ENCODE data around the gene SRPK1. TPM values are rescaled to one million over a fixed set of nuclear protein-coding genes. Genes with fewer than 3 reads are reported as not detected.

SRPK1 gene
- total and polyA plus RNA-seq, 2 of the 13 experiments (the other 11 are each of a cell fraction or from before 2014, with no cell fraction given): 56.4 to 142 TPM

- TF ChIP-seq MLXIP (CRISPR knock-in tag; IDR thresholded peaks at IDR 0.05; ENCODE audit: borderline replicate concordance) (peak; percentile 69), HNRNPLL (IDR thresholded peaks at IDR 0.05; ENCODE audit: low read depth, low read length, poor library complexity, severe bottlenecking) (peak; percentile 68), ISX (CRISPR knock-in tag; conservative IDR thresholded peaks at IDR 0.05) (peak; percentile 85; the same call in 1 of the 2 replicates), ZNF652 (CRISPR knock-in tag; IDR thresholded peaks at IDR 0.05; ENCODE audit: borderline replicate concordance, low read depth) (peak; percentile 38; the same call in 1 of the 2 replicates), NFAT5 (CRISPR knock-in tag; IDR thresholded peaks at IDR 0.05) (peak; percentile 81; the same call in 1 of the 2 replicates), CHD4 (IDR thresholded peaks at IDR 0.05; ENCODE audit: borderline replicate concordance, low read length) (peak; percentile 84), ZSCAN25 (CRISPR knock-in tag; IDR thresholded peaks at IDR 0.05) (no peak), ARID4A (CRISPR knock-in tag; IDR thresholded peaks at IDR 0.05; ENCODE audit: borderline replicate concordance) (peak; percentile 91), GTF3A (CRISPR knock-in tag; conservative IDR thresholded peaks at IDR 0.05) (no peak), AKAP8 (CRISPR knock-in tag; IDR thresholded peaks at IDR 0.05) (peak; percentile 69; the same call in 1 of the 2 replicates), TEF (CRISPR knock-in tag; IDR thresholded peaks at IDR 0.05) (no peak), KLF15 (CRISPR knock-in tag; IDR thresholded peaks at IDR 0.05; ENCODE audit: borderline replicate concordance) (peak; percentile 80; the same call in 1 of the 2 replicates), ZBTB21 (CRISPR knock-in tag; IDR thresholded peaks at IDR 0.05) (no peak), ZNF737 (CRISPR knock-in tag; IDR thresholded peaks at IDR 0.05; ENCODE audit: borderline replicate concordance) (no peak)
These were observed at the start of gene SRPK1 (continued) for GRCh38 chr6:35920793-35921732.

Measured in HepG2 (cell line).